ENCODE results near the gene DGKI.

DGKI gene

DNA sequence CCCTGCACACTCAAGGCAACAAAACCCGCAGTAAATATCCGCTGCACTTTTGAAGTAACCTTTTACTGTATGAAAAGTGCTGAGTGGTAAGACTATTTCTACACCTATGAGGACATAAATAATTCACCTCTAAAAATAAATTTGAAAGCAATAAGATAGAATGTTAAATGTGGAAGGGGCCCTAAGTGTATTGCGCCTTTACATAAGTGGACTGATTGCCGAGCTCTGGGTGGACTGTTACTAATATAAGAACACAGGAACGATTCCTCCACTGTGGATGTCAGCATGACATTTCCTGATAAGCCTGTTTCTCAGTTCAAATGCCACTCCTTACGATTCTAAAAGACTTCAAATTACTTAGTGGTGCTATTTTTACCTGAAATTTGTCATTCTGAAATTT, 311.2 kb downstream of the DGKI start:
- no peak for DNase-seq (ENCODE audit: low read depth)

DNA sequence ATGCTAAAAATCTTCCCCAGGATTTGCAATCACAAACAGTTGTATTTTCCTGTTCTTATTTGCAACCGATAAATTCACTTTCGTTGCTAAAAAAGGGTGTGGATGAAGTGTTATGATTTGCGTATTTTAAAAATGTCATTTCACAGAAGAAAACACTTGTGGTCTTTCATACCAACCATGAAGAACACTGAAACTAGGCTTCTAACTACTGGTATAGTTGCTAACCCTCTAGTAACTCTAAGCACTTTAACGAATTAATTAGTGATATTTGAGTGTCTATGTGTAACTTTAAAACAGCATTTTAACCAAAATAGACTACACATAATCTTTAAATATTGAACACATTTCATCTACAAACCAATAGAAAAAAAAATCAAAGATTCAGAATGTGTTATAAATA, 315.1 kb downstream of the DGKI start:
- no peak for DNase-seq (ENCODE audit: low read depth)

GRCh38 chr7:137527634-137528033, 319.1 kb downstream of the DGKI start:
- DNase-seq (ENCODE audit: low read depth), result no peak

GRCh38 chr7:137523171-137523570, 323.6 kb downstream of the DGKI start:
- no peak for DNase-seq (ENCODE audit: low read depth)

- no peak for DNase-seq (ENCODE audit: low read depth)
These were observed 325.3 kb downstream of the DGKI start for GRCh38 chr7:137521451-137521850.

- no peak for DNase-seq (ENCODE audit: low read depth)
These were observed 326.8 kb downstream of the DGKI start for GRCh38 chr7:137519947-137520346.

- no peak for DNase-seq (ENCODE audit: low read depth)
These were observed 327.5 kb downstream of the DGKI start for GRCh38 chr7:137519181-137519691.

DNA sequence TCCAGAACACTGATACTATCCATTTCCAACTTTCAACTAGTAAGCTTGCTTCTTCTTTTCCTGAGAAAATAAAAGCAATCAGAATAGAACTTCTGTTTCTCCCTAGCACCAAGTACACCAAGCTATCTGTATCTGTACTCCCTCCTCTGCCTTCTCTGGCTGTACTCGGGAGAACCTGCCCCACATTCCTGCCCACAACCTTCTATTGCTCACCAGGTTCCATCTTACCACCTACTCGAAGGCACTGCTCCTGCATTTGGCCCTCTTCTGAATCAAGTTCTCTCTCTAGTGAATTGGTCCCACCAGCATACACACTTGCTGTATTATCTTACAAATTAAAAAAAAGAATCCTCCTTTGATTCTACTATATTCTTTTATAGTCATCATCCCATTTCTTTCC, 333.7 kb downstream of the DGKI start:
- no peak for DNase-seq (ENCODE audit: low read depth)

DNA sequence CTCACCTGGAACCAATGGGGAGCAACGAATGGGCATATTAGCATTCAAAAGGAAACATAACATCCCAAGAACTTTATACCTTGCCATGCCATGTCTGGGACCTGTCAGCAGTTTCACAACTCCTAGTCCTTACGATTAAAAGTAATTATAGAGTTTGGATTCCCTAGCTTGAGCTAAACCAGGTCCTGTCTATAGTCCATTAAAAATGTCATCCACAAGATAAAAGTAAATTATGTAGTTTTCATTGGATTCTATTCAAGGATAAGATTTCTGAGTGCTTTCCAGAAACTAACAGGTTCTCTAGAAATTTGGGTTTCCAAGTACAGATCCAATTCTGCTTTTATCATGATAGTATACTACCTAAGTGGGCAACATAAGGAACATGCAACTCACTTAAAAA, 339.7 kb downstream of the DGKI start:
- no peak for DNase-seq (ENCODE audit: low read depth)

- DNase-seq (ENCODE audit: low read depth), result no peak
These were observed 340.7 kb downstream of the DGKI start for GRCh38 chr7:137506031-137506430.

DNA sequence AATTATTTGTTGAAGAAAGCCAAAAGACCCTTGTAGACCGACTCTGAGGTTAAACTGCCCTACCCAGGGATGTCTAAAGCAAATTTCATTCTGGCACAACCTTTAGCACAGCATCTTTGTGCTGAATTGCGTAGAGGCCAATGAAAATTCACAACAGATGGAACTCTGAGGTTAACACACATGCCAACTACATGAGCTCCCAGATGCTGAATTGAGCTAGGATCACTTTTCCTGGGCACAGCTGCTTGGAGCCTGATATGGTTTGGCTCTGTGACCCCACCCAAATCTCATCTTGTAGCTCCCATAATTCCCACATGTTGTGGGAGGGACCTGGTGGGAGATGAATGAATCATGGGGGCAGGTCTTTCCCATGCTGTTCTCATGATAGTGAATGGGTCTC, 345.2 kb downstream of the DGKI start:
- DNase-seq (ENCODE audit: low read depth), result no peak

DNA sequence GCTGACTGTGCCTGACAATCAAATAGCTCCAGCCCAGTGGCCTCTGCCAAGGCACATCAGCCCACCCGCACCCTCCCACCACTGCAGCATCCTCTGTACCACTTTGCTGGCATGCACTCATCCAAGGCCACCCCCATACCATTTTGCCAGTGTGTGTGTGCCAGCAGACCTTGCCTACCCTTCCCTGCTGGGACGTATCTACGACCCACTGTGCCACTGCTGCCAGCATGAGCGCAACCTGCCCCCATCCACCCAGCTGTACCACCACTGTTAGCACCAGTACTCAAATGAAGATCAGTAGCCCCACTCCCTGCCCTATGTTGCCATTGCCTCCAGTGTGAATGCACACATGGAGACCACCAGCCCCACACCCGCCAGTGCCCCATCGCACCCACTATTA, 353.9 kb downstream of the DGKI start:
- no peak for DNase-seq (ENCODE audit: low read depth)

DNA sequence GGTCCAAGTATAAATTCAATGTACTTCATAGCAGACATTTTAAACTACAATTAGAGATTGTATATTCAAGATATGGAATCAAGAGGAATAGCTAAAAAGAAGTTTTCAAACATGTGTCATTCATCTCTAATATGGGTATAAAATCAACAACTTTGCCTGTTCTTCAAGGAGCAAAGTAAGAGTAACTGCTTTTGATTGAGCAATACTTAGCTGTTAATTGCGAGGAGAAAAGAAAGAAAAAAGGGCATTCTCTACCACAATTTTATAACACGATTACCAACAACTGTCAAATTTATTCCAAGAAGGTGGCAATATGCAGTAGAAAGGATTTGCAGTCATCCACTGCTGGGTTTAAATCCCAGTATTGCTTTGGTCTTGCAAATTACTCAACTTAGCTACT, 356.9 kb downstream of the DGKI start:
- no peak for DNase-seq (ENCODE audit: low read depth)

DNA sequence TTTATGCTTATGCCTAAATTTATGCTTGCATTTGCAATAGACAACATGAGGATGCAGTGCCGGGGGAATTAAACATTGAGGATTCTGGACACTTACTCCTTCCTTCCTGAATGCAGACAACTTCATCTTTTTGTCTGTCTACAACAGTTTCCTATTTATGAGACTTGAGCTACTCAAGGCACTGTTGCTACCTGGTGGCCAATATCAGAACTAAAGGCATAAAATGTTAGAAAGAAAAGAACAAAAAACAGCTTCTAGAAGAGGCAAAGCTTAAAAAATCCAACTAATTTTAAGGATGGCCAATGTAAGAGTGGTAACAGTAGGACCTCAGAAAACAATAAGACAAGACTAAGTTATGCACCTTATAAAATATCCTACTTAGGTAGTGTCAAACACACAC, 358.7 kb downstream of the DGKI start:
- DNase-seq (ENCODE audit: low read depth), result no peak

- no peak for DNase-seq (ENCODE audit: low read depth)
These were observed 361.0 kb downstream of the DGKI start for GRCh38 chr7:137485818-137486217.

GRCh38 chr7:137484326-137484725, 362.4 kb downstream of the DGKI start:
- DNase-seq (ENCODE audit: low read depth), result no peak

DNA sequence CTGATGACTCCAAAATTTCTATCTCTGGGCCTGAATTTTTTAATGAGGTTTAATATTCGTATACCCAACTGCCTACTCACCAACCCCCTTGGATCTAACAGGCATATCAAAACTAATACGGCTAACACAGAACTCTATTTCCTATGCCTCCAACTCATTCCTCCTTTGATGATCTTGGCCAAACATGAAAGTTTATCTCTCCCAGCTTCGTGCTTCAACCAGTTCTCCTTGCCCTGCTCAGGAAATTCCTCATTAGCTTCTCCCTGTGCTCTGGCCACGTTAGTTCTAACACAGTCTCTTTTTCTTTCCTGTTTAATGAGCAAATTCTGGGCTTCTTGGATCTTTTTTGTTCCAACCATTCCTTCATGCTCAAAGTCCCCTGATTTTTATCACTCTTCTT, 364.3 kb downstream of the DGKI start:
- no peak for DNase-seq (ENCODE audit: low read depth)

GRCh38 chr7:137480824-137481365, 365.9 kb downstream of the DGKI start:
- DNase-seq (ENCODE audit: low read depth), result no peak

DNA sequence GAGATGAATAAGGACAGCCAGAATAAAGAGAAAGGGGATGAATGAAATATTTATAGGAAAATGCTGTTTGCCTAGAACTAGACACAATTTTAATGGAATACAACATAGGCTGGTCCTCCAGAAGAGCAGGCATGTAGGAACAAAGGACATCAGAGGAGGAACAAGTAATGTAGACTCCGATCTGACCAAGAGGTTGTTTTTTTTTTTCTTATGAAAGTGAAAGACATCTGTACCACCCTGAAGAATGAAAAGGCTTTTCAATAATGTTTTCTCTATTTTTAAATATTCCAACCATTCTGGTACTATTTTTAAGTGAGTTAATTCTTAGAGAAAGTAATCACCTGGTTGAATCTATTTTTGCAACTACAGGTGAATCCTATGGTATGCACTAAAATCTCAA, 366.4 kb downstream of the DGKI start:
- no peak for DNase-seq (ENCODE audit: low read depth)

GRCh38 chr7:137476937-137477336, 369.8 kb downstream of the DGKI start:
- DNase-seq (ENCODE audit: low read depth), result no peak

- no peak for DNase-seq (ENCODE audit: low read depth)
These were observed 370.8 kb downstream of the DGKI start for GRCh38 chr7:137475966-137476365.

DNA sequence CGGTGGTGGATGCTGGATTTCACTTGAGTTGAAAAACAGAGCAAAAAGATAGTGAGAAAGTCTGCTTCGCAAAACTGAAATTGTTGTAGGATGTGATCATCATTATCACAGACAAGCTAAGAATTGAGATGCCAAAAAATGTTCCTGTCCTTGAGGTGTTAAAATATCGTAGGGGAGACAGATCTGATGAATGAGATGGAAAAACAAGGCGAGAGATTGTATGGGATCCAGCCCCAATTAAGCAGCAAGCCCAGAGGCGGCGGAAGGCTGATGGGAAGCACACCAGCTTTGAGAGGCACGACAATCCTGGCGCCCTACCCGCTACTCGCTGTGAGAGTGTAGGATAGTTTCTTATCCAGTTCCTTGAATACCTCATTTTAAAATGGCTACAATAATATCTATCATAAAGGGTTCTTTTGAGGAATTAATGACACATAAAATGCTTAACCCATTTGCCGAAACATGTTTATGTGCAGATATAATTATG, 372.2 kb downstream of the DGKI start:
- DNase-seq (ENCODE audit: low read depth), result no peak

- DNase-seq (ENCODE audit: low read depth), result no peak
These were observed 375.6 kb downstream of the DGKI start for GRCh38 chr7:137471128-137471527.

- DNase-seq (ENCODE audit: low read depth), result no peak
These were observed 376.9 kb downstream of the DGKI start for GRCh38 chr7:137469858-137470257.
